ENCODE measurements around the gene SMU1. TPM values are rescaled to one million over a fixed set of nuclear protein-coding genes. Genes with fewer than 3 reads are reported as not detected.

The SMU1 gene
- total RNA-seq, 1 experiment from 2014 or later: 23.2 TPM

DNA sequence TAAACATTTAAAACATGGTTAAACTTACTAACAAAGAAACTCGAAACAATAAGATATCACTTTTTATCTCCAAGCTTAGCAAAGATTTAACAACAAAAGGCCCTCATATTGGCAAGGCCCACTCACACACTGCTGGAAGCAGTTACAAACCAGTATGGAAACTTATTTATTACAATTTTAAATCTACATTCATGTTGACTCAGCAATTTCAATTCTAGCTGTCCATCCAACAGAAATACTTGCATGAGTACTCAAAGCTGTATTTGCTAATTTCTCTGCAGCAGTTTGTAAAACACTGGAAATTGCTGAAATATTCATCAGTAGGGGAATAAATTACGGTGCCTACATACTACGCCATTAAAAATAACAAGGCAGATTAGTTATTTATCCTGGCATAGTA is 54.2 kb downstream of the SMU1 start:
- H3K27ac Mint-ChIP-seq: no peak overlapping the region
- TF ChIP-seq, protein P1, sequence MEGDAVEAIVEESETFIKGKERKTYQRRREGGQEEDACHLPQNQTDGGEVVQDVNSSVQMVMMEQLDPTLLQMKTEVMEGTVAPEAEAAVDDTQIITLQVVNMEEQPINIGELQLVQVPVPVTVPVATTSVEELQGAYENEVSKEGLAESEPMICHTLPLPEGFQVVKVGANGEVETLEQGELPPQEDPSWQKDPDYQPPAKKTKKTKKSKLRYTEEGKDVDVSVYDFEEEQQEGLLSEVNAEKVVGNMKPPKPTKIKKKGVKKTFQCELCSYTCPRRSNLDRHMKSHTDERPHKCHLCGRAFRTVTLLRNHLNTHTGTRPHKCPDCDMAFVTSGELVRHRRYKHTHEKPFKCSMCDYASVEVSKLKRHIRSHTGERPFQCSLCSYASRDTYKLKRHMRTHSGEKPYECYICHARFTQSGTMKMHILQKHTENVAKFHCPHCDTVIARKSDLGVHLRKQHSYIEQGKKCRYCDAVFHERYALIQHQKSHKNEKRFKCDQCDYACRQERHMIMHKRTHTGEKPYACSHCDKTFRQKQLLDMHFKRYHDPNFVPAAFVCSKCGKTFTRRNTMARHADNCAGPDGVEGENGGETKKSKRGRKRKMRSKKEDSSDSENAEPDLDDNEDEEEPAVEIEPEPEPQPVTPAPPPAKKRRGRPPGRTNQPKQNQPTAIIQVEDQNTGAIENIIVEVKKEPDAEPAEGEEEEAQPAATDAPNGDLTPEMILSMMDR (IDR thresholded peaks at IDR 0.05): no peak
- TF ChIP-seq NFE2L1 (CRISPR knock-in tag; IDR thresholded peaks at IDR 0.05): no peak
- TF ChIP-seq AFF4 (CRISPR knock-in tag; IDR thresholded peaks at IDR 0.05; ENCODE audit: borderline replicate concordance): no peak
- TF ChIP-seq, protein P2, sequence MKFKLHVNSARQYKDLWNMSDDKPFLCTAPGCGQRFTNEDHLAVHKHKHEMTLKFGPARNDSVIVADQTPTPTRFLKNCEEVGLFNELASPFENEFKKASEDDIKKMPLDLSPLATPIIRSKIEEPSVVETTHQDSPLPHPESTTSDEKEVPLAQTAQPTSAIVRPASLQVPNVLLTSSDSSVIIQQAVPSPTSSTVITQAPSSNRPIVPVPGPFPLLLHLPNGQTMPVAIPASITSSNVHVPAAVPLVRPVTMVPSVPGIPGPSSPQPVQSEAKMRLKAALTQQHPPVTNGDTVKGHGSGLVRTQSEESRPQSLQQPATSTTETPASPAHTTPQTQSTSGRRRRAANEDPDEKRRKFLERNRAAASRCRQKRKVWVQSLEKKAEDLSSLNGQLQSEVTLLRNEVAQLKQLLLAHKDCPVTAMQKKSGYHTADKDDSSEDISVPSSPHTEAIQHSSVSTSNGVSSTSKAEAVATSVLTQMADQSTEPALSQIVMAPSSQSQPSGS (CRISPR knock-in tag; IDR thresholded peaks at IDR 0.05; ENCODE audit: borderline replicate concordance, low read depth): no peak
- no peak for TF ChIP-seq HMGA2 (CRISPR knock-in tag; IDR thresholded peaks at IDR 0.05)
- TF ChIP-seq ZNF138 (CRISPR knock-in tag; conservative IDR thresholded peaks at IDR 0.05): no peak
- no peak for TF ChIP-seq ZNF281 (CRISPR knock-in tag; IDR thresholded peaks at IDR 0.05)
- TF ChIP-seq STAT6 (CRISPR knock-in tag; conservative IDR thresholded peaks at IDR 0.05; ENCODE audit: low read depth): no peak
- no peak for TF ChIP-seq ZNF423 (CRISPR knock-in tag; IDR thresholded peaks at IDR 0.05)
- TF ChIP-seq MYBL2 (CRISPR knock-in tag; IDR thresholded peaks at IDR 0.05): no peak
- no peak for TF ChIP-seq OVOL2 (CRISPR knock-in tag; IDR thresholded peaks at IDR 0.05; ENCODE audit: borderline replicate concordance)
- no peak for TF ChIP-seq MAX (CRISPR knock-in tag; IDR thresholded peaks at IDR 0.05)
- no peak for TF ChIP-seq FOXP1 (CRISPR knock-in tag; IDR thresholded peaks at IDR 0.05; ENCODE audit: borderline replicate concordance)
- no peak for TF ChIP-seq ZNF425 (CRISPR knock-in tag; conservative IDR thresholded peaks at IDR 0.05)
- TF ChIP-seq ETV6 (CRISPR knock-in tag; IDR thresholded peaks at IDR 0.05): no peak
- TF ChIP-seq, protein P3, sequence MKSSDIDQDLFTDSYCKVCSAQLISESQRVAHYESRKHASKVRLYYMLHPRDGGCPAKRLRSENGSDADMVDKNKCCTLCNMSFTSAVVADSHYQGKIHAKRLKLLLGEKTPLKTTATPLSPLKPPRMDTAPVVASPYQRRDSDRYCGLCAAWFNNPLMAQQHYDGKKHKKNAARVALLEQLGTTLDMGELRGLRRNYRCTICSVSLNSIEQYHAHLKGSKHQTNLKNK (CRISPR knock-in tag; IDR thresholded peaks at IDR 0.05): no peak
- TF ChIP-seq GRHL2 (CRISPR knock-in tag; IDR thresholded peaks at IDR 0.05; ENCODE audit: insufficient replicate concordance, severe bottlenecking): no peak
- no peak for TF ChIP-seq IRF1 (CRISPR knock-in tag; IDR thresholded peaks at IDR 0.05)
- H3K36me3 Mint-ChIP-seq: peaks cover 23% of the 10 kb centered on the region
- no peaks in the 10 kb centered on the region for H3K9me3 Mint-ChIP-seq
- ATAC-seq: no peak
- ChIA-PET CTCF (no interaction called here), POLR2A (no interaction called here)
- no peak overlapping the region; the same call in 1 of the 2 replicates for H3K4me3 Mint-ChIP-seq
- no peaks in the 10 kb centered on the region for H3K27me3 Mint-ChIP-seq (ENCODE audit: low read depth)
- H3K4me1 Mint-ChIP-seq: peaks cover 32% of the 10 kb centered on the region
- no peak for DNase-seq (ENCODE audit: low spot score)

All from WTC11 (cell line).